Measurements from ENCODE around the gene KLHL20.
A peak's percentile ranks its signal among the peaks of the same experiment; 100 is the strongest.
"Not testable (repeated sequence)": the region's sequence is repeated elsewhere in the genome, so short reads cannot be mapped to it uniquely, and the experiment has no call there.

The KLHL20 gene, protein sequence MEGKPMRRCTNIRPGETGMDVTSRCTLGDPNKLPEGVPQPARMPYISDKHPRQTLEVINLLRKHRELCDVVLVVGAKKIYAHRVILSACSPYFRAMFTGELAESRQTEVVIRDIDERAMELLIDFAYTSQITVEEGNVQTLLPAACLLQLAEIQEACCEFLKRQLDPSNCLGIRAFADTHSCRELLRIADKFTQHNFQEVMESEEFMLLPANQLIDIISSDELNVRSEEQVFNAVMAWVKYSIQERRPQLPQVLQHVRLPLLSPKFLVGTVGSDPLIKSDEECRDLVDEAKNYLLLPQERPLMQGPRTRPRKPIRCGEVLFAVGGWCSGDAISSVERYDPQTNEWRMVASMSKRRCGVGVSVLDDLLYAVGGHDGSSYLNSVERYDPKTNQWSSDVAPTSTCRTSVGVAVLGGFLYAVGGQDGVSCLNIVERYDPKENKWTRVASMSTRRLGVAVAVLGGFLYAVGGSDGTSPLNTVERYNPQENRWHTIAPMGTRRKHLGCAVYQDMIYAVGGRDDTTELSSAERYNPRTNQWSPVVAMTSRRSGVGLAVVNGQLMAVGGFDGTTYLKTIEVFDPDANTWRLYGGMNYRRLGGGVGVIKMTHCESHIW

DNA sequence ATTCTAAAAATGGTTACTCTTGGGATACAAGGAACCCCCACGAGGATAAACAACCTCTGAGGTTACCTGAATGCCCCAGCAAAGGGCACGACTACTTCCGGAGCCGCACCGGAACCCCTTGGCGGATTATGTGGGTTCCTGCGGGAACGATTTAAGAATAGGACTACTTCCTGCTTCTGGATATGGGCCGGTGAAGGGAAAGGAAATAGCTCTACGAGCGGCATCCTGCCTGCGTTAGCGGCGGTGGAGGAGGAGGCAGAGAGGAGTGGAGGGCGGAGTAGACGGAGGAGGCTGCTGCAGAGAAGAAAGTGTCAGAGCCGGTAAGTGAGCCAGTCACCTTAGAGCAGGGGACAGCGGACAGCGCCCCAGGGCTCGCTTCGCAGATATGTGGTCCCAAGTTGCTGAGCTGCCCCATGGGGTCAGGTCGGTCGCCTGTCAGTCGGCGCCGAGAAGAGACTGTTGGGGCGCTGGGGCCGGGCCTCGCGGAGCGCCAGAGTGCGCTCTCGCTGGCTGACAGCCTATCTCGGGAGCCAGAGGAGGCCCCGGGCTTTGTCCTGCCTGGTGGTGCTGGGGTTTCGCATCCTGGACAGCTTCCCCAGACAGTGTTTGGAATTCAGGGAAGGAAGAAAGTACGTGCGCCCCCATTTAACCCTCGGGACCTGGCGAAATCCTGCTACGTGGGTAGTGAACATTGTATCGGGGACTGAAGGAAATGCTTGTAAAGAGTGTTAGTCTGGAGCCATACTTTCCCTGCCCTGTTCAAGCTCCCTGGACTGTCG lies at the start of gene KLHL20:
TSS of gene KLHL20 (plus strand) at position 223 of the 779 bp plus-strand sequence. CDS start 1,063 bp downstream, outside the sequence.
- peak; percentile 88 for DNase-seq

DNA sequence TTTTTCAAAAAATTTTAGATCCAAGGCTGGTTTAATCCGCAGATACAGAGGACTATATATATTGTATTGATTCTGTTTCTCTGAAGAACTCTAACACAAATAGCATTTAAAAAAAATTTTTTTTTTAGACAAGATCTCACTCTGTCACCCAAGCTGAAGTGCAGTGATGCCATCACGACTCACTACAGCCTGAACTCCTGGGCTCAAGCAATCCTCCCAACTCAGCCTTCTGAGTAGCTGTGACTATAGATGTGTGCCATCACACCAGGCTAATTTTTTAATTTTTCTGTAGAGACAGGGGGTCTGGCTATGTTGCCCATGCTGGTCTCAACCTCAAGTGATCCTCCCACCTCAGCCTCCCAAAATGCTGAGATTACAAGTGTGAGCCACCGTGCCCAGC lies 48.1 kb upstream of the KLHL20 start:
- DNase-seq = no peak

DNA sequence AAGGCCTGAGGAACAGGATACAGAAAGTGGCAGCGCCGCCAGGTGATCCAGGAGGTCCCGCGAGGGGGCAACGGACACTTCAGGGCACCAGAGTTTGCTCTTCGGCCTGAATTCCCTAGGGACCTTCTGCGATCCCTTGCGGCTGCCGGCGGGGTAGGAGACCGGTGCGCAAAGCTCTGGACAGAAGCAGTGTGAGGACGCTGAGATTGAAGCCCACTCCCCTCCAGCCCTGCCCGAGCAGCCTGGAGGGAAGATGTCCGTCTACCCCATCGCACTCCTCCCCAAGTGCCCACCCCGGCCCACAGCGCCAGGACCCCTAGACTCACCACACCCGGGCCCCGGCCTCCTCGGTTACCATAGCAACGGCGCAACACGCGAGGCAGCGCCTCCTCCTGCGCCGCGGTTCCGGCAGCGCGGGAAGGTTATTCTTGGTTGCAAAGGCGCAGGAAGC lies 45.3 kb upstream of the KLHL20 start, which contains the start of gene ANKRD45:
TSS of gene ANKRD45 (minus strand) at position 361 of the 451 bp plus-strand sequence. CDS start 10,433 bp downstream, outside the sequence.
- DNase-seq = peak; percentile 82

DNA sequence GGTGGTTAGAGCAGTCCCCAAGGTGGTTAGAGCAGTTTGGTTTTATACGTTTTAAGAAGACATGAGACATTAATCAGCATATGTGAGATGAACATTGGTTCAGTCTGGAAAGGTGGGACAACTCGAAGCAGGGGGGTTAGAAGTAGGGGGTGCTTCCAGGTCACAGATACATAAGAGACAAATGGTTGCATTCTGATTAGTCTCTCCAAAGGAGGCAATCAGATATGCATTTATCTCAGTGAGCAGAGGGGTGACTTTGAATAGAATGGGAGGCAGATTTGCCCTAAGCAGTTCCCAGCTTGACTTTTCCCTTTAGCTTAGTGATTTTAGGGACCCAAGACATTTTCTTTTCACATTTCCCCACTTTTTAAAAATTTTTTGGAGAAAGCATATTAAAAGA lies 40.3 kb upstream of the KLHL20 start:
- DNase-seq = not testable (repeated sequence)

DNA sequence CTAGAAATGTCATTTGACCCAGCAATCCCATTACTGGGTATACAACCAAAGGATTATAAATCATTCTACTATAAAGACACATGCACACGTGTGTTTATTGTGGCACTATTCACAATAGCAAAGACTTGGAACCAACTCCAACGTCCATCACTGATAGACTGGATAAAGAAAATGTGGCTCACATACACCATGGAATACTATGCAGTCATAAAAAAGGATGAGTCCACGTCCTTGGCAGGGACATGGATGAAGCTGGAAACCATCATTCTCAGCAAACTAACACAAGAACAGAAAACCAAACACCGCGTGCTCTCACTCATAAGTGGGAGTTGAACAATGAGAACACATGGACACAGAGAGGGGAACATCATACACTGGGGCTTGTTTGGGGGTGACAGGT lies 34.6 kb upstream of the KLHL20 start:
- not testable (repeated sequence) for DNase-seq

DNA sequence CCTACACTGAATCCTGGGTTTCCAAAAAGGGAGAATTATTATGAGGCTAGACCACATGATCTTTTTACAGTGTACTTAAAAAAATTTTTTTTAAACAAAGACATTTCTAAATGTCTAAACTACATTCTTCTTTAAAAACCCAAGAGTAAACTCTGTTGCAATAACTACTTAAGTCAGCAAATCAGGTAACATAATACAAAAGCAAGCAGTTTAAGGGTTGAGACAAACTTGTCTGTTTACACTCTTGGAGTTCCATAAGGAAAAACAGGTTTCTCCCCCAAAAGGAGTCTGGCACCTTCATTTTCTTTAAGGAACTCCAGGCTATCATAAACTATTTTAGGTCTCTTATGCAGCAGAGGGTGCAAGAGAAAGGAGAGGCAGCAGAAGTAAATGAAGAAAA lies 32.6 kb upstream of the KLHL20 start:
- no peak for DNase-seq

DNA sequence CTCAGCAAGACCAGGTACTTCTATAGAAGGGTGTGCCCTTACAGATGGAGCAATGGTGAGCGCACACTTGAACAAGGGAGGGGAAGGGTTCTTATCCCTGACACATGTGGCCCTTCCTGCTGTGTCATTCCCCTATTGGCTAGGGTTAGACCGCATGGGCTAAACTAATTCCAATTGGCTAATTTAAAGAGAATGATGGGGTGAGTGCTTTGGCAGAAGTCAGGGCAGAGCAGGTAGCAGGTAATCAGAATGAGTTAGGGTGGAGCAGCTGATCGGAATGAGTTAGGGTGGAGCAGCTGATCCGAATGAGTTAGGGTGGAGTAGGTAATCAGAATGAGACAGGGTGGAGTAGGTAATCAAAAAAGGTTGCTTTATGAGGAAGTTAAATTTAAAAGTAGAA lies 30.9 kb upstream of the KLHL20 start:
- DNase-seq = not testable (repeated sequence)

DNA sequence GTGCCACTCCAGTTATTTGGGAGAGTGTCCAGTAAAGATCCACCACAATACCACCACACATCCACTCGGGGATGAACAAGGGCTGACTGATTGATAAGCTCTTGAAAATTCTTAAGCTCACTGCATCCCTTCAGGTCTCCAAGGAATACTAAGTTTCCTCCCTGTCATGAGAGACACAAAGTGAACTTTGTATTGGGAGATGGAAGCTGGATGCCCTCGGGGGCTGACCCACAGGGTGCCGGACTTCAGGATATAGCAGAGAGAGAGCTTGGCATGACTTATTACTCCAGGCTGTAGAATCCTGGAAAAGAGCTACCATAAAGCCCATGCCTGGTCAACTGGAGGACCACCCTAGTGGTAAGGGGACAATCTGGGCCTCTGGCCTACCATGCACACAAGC lies 29.7 kb upstream of the KLHL20 start:
- DNase-seq = not testable (repeated sequence)

DNA sequence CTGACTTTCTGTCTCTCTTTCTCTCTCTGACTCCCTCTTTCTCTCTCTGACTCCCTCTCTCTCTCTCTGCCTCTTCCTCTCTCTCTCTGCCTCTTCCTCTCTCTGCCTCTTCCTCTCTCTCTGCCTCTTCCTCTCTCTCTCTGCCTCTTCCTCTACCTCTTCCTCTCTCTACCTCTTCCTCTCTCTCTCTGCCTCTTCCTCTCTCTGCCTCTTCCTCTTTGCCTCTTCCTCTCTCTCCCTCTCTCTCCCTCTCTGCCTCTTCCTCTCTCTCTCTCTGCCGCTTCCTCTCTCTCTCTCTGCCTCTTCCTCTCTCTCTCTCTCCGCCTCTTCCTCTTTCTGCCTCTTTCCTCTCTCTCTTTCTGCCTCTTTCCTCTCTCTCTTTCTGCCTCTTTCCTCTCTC lies 26.5 kb upstream of the KLHL20 start:
- DNase-seq = no peak

DNA sequence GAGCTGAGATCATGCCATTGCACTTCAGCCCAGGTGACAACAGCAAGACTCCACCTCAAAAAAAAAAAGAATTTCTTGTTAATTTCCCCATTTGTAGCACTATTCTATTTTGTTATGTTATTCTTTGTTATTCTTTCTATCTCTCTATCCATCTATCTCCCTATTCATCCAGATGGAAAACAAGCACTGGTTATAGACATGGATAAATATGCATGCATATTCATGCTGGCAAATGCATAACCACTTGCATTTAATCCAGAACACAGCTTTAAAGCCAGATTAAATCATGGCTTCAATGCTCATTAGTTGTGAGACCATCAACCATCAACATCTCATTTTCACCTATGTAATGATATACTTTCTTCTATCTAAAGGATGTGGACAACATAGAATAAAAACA lies 21.5 kb upstream of the KLHL20 start:
- no peak for DNase-seq

DNA sequence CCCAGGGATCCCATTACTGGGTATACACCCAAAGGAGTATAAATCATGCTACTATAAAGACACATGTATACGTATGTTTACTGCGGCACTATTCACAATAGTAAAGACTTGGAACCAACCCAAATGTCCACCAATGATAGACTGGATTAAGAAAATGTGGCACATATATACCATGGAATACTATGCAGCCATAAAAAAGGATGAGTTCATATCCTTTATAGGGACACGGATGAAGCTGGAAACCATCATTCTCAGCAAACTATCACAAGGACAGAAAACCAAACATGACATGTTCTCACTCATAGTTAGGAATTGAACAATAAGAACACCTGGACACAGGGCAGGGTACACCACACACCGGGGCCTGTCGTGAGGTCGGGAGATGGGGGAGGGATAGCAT lies 13.5 kb upstream of the KLHL20 start:
- not testable (repeated sequence) for DNase-seq

DNA sequence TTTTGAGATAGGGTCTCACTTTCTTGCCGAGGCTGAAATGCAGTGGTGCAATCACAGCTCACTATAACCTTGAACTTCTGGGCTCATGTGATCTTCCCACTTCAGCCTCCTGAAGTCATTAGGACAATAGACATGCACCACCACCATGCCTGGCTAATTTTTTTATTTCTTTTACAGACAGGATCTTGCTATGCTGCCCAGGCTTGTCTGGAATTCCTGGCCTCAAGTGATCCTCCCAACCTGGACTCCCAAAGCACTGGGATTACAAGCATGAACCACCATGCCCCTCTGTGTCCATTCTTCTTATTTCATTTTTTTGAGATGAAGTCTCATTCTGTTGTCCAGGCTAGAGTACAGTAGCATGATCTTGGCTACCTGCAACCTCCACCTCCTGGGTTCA lies 12.0 kb upstream of the KLHL20 start:
- DNase-seq = no peak

DNA sequence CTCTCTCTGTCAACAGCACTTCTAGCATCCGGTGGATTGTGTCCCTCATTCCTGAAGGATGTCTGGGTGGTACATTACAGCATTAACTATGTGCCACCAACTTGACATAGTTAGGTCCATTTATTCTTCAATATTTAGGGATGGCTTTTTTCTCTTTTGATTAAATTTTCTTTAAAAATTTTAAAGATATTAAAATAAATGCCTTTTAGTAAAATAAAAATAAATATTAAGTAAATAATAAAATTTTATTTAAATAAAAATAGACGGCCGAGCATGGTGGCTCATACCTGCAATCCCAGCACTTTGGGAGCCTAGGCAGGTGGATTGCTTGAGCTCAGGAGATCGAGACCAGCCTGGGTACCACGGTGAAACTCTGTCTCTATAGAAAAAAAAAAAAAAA lies 9.7 kb upstream of the KLHL20 start:
- DNase-seq = no peak

DNA sequence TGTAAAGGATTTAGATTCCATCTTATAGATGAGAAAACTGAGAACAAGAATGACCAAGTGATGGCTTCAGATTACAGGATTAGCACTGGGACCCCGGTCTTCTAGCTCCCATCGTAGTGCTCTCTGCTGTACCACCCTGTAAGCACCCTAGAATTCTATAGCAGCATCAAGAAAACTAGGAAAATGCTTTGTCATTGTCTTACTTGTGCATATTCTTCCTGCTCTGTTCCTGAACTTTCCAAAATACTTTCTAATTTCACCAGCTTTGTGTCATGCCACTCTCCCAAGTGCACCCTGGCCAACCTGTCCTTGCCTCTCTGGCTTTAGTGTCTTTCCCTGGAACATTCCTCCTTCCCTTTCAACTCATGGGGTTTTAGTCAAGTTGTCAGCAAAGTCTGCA lies 6.0 kb upstream of the KLHL20 start:
- no peak for DNase-seq

DNA sequence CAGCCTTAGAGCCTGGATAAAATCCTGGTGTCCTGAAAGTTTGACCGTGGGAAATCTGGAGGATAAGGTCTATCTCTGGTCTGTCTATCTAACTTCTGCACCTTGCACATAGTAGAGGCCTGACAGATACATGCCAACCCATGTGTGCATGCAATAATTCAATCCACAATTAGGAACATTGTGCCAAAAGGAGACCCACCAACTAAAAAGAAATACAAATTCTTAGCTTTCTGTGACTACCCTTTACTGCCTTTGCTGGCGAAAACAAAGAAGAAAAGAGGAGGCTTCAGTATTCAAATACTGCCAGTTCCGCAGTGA lies 381 bp upstream of the KLHL20 start:
- DNase-seq = no peak

DNA sequence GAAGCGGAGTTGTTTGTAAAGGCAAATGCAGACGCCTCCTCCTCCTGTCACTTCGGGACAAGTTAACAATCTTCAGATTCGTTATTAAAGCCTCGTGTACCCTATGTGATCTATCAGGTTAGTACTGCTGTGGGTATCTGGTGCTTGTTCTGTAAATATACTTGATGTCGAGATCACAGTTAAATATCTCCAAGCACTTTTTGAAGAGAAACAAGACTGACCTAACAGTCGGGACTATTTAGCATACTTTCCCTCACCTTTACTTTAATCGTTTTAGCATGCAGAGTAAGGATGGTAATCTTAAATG lies 710 bp downstream of the KLHL20 start:
- DNase-seq = no peak

DNA sequence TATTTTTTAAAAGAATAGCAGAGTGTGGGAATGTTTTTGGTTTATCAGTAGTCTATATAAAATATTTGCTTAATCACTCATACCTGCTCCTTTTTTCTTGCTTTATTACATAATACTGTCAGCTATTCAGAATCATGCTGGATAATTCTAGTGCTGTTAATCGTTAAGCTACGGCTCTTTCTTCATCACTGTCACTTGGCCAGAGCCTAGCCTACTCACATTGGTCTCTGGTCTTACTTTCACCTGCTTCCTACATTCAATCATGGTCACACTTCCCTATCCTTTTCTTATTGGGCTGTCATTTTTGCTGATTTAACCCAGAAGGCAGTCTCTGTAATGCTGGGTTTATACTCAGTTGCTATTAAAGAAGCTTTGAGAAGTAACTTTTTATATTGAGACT lies 2.5 kb downstream of the KLHL20 start:
- DNase-seq = no peak

DNA sequence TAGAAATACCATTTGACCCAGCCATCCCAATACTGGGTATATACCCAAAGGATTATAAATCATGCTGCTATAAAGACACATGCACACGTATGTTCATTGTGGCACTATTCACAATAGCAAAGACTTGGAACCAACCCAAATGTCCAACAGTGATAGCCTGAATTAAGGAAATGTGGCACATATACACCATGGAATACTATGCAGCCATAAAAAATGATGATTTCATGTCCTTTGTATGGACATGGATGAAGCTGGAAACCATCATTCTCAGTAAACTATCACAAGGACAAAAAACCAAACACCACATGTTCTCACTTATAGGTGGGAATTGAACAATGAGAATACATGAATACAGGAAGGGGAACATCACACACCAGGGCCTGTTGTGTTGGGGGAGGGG lies 16.6 kb downstream of the KLHL20 start:
- not testable (repeated sequence) for DNase-seq

DNA sequence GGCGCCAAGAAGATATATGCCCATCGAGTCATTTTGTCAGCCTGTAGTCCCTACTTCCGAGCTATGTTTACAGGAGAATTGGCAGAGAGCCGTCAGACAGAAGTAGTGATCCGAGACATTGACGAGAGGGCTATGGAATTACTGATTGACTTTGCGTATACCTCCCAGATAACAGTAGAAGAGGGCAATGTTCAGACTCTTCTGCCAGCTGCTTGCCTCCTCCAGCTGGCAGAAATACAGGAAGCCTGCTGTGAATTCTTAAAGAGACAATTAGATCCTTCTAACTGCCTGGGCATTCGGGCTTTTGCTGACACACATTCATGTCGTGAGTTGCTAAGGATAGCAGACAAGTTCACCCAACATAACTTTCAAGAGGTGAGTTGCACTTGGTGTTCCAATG lies 19.1 kb downstream of the KLHL20 start:
- DNase-seq = no peak

DNA sequence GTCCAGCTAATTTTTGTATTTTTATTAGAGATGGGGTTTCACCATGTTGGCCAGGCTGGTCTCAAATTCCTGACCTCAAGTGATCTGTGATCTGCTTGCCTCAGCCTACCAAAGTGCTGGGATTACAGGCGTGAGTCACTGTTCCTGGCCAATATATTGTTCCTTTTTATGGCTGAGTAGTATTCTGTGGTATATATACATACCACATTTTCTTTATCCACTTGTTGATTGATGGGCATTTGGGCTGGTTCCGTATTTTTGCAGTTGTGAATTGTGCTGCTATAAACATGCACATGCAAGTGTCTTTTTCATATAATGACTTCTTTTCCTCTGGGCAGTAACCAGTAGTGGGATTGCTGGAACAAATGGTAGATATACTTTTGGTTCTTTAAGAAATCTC lies 21.3 kb downstream of the KLHL20 start:
- not testable (repeated sequence) for DNase-seq

DNA sequence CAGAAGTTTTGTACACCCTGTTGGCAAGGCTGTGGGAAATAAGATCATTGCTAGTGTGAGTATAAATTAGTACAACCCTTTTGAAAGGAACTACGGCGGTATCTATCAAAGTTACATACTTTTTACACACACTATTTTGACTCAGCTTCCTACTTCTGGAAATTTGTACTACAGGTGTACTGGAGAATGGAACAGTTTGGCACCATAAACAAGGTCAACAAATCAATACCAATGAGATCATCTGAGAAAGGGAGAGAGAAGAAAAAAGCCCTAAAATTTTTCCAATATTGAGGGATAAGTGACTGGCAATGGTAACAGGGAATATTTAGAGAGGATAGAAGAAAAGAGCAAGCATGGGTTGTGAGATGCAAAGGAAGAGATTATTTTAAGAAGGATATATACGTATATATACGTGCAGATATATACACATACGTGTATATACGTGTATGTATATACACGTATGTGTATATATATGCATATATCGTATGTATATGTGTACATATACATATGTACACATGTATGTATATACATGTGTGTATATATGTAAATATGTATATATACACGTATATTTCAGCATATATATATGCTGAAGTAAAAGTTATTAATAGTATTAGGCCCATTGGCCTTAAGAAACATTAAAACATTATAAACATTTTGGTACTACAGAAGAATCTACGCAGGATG lies 27.6 kb downstream of the KLHL20 start:
- DNase-seq = no peak

DNA sequence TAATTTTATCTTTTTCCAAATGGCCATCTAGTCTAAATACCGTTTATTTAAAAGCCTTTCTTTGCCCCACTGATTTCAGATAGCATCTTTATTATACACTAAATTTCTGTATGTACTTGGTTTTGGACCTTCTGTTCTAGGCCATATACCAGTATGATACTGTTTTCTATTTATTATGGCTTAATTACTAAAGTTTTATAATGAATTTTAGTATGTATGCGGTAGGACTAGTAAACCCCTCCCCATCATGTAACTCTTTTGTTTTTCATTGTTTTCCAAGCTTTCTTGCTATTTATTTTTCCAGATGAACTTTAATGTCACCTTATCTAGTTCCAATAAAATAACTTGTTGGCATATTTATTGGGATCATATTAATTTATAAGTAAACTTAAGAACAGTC lies 29.9 kb downstream of the KLHL20 start:
- DNase-seq = no peak

DNA sequence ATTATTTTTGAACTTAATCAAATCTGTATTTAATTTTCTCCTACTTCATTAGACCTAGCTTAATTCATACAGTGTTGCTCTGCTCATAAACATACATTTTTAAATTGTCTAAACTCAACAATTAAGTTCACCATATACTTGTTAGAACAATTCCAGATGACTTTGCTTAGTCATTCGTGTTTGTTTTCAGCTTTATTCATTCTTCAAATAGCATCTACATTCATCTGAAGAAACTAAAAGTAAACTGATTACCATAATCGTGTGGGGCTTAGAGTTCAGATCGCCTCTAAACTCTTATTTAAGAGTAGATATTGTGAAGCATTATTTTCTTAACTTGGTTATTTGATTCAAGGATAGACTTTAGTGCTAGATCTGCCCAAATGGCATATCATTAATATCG lies 34.4 kb downstream of the KLHL20 start:
- no peak for DNase-seq
